Measurements from ENCODE around the gene CNTFR.

Gene CNTFR

DNA sequence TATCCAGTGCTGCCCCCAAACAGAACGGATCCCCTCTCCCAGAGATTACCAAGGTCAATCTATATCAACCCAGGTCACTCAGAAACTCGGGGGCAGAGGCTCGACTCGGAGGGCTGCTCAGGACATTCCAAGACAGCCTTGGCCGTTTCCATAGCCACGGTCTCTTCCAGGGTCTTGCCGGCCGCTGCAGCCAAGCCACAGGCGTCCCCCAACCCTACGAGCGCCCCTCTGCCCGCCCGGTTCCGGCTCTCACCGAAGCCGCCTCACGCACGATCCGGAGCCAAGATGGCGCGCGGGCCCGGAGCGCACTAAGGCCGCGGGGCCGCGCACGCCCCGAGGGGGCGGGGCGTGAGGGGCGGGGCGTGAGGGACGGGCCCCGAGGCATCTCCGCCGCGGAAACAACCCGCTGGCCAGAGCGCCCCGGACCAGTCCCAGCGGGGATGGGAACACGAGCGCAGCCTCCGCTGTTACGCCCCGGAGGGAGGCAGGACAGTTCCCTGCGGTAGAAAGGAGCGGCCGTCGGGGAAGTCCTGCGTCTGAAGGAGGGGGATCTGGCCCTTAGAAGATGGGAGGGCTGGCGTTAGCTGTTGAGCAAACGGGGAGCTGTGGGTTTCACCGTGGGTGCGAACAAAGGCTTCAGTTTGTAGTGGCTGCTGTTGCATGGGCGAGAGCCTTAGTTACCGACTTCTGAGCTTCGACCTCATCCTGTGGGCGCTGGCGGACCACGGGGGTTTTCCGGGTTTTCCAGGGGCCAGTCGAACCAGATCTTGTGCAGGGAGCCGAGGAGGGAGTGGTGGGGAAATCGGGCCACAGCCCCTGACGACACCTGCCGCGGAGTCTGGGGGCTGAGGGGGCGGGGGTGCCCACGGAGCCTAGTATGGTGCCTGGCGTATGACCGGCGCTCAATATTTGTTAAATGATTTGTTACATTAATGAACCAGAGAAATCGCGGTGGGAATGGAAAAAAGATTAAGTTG, 22.6 kb upstream of the CNTFR start, which contains the start of gene RPP25L:
TSS of gene RPP25L (minus strand) at position 287 of the 977 bp plus-strand sequence. CDS start 801 bp downstream, outside the sequence.
- H3K9me3 ChIP-seq (ENCODE audit: control insufficient read depth, insufficient read depth, low read length): no peaks in the 10 kb centered on the region
- H3K4me1 ChIP-seq (ENCODE audit: control insufficient read depth, low read length): peaks cover 21% of the 10 kb centered on the region
- H3K79me2 ChIP-seq (ENCODE audit: control insufficient read depth, low read length): peaks cover 18% of the 10 kb centered on the region
- H3K4me2 ChIP-seq (ENCODE audit: low read length): peak within 1 kb of the TSS; percentile 98
- H3K27me3 ChIP-seq (ENCODE audit: control insufficient read depth, low read length): no peaks in the 10 kb centered on the region
- H3K27ac ChIP-seq (ENCODE audit: low read depth, low read length): peak within 1 kb of the TSS; percentile 30
- no peaks in the 10 kb centered on the region for H4K20me1 ChIP-seq (ENCODE audit: control insufficient read depth, insufficient read depth, low read depth, low read length)
- peaks cover 19% of the 10 kb centered on the region for H3K36me3 ChIP-seq (ENCODE audit: control insufficient read depth, low read length)
- no peaks in the 10 kb centered on the region for H3F3A ChIP-seq (ENCODE audit: control insufficient read depth, insufficient read depth)
- H3K4me3 ChIP-seq (ENCODE audit: low read length): peak within 1 kb of the TSS; percentile 91
- TF ChIP-seq, protein P1, sequence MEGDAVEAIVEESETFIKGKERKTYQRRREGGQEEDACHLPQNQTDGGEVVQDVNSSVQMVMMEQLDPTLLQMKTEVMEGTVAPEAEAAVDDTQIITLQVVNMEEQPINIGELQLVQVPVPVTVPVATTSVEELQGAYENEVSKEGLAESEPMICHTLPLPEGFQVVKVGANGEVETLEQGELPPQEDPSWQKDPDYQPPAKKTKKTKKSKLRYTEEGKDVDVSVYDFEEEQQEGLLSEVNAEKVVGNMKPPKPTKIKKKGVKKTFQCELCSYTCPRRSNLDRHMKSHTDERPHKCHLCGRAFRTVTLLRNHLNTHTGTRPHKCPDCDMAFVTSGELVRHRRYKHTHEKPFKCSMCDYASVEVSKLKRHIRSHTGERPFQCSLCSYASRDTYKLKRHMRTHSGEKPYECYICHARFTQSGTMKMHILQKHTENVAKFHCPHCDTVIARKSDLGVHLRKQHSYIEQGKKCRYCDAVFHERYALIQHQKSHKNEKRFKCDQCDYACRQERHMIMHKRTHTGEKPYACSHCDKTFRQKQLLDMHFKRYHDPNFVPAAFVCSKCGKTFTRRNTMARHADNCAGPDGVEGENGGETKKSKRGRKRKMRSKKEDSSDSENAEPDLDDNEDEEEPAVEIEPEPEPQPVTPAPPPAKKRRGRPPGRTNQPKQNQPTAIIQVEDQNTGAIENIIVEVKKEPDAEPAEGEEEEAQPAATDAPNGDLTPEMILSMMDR (IDR thresholded peaks at IDR 0.05; ENCODE audit: low read depth, low read length, poor library complexity, severe bottlenecking): no peak
- no peak for TF ChIP-seq EZH2phosphoT487 (IDR thresholded peaks at IDR 0.05; ENCODE audit: borderline replicate concordance, low read length)
- H3K9me2 ChIP-seq (replicated peaks; ENCODE audit: control insufficient read depth, low read length): no peaks in the 10 kb centered on the region

DNA sequence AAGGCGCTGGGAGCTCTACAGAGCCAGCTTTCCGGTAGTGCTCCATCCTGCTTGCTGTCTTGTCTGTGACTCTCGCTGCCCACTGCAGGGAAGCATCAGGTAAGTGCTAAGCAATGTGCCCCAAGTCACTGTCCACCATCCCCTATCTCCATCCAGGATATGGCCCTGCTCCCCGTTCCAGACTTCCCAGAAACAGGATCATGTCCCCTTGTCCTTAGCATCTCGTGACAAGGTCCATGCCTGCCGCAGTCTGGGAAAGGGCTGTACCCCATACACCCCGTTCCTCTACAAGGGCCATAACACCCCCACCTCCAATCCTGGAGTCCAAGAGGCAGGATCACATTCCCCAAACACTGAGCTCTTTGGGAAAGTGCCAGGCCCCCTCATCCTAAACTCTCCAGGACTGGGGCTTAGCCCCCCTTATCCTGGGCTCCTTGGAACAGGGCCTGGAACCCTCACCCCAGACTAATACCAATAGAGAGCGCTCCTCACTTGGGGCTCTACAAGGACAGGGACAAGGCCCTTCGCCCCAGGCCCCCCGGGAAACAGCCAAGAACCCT, 21.8 kb upstream of the CNTFR start:
- H3K79me2 ChIP-seq (ENCODE audit: control insufficient read depth, low read length): peaks cover 18% of the 10 kb centered on the region
- no peaks in the 10 kb centered on the region for H3F3A ChIP-seq (ENCODE audit: control insufficient read depth, insufficient read depth)
- H3K36me3 ChIP-seq (ENCODE audit: control insufficient read depth, low read length): peaks cover 18% of the 10 kb centered on the region
- no peaks in the 10 kb centered on the region for H4K20me1 ChIP-seq (ENCODE audit: control insufficient read depth, insufficient read depth, low read depth, low read length)
- H3K4me3 ChIP-seq (ENCODE audit: low read length): peak overlapping the region; percentile 91
- no peaks in the 10 kb centered on the region for H3K9me2 ChIP-seq (replicated peaks; ENCODE audit: control insufficient read depth, low read length)
- no peaks in the 10 kb centered on the region for H3K27me3 ChIP-seq (ENCODE audit: control insufficient read depth, low read length)
- H3K9me3 ChIP-seq (ENCODE audit: control insufficient read depth, insufficient read depth, low read length): no peaks in the 10 kb centered on the region
- H3K4me1 ChIP-seq (ENCODE audit: control insufficient read depth, low read length): peaks cover 21% of the 10 kb centered on the region
- peak overlapping the region; percentile 98 for H3K4me2 ChIP-seq (ENCODE audit: low read length)
- TF ChIP-seq, protein P1 (IDR thresholded peaks at IDR 0.05; ENCODE audit: low read depth, low read length, poor library complexity, severe bottlenecking): no peak
- TF ChIP-seq EZH2phosphoT487 (IDR thresholded peaks at IDR 0.05; ENCODE audit: borderline replicate concordance, low read length): no peak
- H3K27ac ChIP-seq (ENCODE audit: low read depth, low read length): peak overlapping the region; percentile 30

DNA sequence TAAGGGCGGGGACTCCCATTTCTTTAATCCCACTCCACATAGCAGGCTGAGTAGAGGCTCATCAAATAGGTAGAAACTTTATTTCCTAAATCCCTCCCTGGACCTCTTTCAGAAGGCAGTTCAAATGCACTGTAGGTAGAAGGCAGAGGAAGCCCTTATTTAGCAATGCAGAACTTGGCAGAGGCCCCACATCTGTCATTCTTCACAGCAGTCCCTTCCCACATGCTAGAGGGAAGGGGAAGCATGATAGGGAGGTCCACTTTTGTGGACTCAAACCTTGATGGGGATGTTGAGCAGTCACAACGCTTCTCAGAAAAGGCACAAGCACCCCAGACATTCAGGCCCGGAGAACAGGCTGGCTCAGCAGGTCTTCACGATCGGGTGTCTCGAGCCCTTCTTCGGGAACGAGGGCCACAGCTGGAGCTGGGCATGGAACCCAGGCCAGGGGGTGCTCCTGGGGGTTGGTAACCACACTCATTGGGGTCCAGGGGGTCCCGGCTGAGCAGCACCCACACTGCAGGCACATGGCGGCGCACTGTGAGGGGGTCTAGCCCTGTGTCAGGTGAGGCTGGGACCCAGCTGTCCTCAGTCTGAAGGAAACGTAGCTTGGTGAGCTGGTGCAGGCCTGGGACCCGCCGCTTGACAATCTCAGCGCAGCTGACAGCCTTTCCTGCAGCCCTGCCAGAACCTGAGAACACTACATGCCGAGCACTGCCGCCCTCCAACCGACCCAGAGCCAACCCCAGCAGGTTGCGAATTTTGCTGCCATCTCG, 21.1 kb upstream of the CNTFR start:
- no peaks in the 10 kb centered on the region for H4K20me1 ChIP-seq (ENCODE audit: control insufficient read depth, insufficient read depth, low read depth, low read length)
- peak overlapping the region; percentile 91 for H3K4me3 ChIP-seq (ENCODE audit: low read length)
- TF ChIP-seq, protein P1 (IDR thresholded peaks at IDR 0.05; ENCODE audit: low read depth, low read length, poor library complexity, severe bottlenecking): no peak
- TF ChIP-seq EZH2phosphoT487 (IDR thresholded peaks at IDR 0.05; ENCODE audit: borderline replicate concordance, low read length): no peak
- H3K27me3 ChIP-seq (ENCODE audit: control insufficient read depth, low read length): no peaks in the 10 kb centered on the region
- H3F3A ChIP-seq (ENCODE audit: control insufficient read depth, insufficient read depth): no peaks in the 10 kb centered on the region
- no peaks in the 10 kb centered on the region for H3K9me2 ChIP-seq (replicated peaks; ENCODE audit: control insufficient read depth, low read length)
- no peak overlapping the region for H3K27ac ChIP-seq (ENCODE audit: low read depth, low read length)
- peaks cover 21% of the 10 kb centered on the region for H3K4me1 ChIP-seq (ENCODE audit: control insufficient read depth, low read length)
- peak overlapping the region; percentile 98 for H3K4me2 ChIP-seq (ENCODE audit: low read length)
- no peaks in the 10 kb centered on the region for H3K9me3 ChIP-seq (ENCODE audit: control insufficient read depth, insufficient read depth, low read length)
- peaks cover 16% of the 10 kb centered on the region for H3K36me3 ChIP-seq (ENCODE audit: control insufficient read depth, low read length)
- peaks cover 18% of the 10 kb centered on the region for H3K79me2 ChIP-seq (ENCODE audit: control insufficient read depth, low read length)
